ENCODE results near the gene WWOX.

WWOX gene

GRCh38 chr16:78105517-78105916, 6.1 kb downstream of the WWOX start:
- DNase-seq = no peak

DNA sequence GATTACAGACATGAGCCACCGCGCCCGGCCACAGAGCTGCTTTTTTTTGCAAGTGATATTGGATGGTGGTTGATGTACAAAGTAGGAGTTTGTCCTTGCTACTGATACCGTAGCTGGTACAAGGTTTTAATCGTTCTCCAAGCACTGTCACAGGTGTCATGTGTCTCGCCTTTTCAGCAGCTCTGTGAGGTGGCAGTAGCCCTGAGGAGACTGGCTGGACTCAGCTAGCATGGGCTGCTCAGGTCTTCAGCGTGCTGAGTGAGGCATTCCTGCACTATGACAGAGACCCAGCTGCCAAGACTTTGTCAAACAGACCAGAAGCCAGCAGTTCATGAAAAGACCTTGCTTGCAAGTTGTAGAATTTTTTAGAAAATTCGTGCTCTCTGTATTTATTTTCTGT, 7.2 kb downstream of the WWOX start:
- no peak for DNase-seq

DNA sequence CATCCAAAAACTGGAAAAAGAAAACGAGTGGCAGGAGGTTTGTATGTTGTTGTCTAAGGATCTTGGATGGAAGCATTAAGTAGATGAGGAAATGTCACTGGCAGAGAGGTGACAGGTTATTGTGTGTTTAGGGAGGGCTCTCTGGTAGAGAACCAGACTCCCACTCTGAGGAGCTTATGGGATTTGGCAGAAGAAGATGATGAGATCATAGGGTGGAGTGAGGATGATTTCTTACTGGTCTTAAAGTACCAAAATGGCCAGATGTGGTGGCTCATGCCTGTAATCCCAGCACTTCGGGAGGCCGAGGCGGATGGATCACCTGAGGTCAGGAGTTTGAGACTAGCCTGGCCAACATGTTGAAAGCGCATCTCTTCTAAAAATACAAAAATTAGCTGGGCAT, 9.0 kb downstream of the WWOX start:
- no peak for DNase-seq

DNA sequence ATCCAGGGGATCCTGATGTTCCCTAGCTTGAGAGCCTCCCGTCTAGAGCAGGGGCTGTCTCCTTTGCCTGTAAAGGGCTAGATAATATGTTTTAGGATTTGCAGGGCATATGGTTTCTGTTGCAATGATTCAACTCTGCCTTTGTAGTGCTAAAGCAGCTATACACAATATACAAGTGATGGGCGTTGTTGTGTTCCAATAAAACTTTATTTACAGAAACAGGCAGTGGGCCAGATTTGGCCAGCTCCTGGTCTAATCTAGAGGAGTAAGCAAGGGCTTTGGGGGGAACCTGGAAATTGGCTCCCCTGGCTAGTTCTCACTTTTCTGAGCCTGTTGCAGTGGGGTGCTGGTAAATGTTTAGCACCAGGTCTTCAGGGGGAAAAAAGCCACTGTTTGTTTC, 13.8 kb downstream of the WWOX start:
- no peak for DNase-seq

- no peak for DNase-seq
These were observed 16.2 kb downstream of the WWOX start for GRCh38 chr16:78115659-78116058.

DNA sequence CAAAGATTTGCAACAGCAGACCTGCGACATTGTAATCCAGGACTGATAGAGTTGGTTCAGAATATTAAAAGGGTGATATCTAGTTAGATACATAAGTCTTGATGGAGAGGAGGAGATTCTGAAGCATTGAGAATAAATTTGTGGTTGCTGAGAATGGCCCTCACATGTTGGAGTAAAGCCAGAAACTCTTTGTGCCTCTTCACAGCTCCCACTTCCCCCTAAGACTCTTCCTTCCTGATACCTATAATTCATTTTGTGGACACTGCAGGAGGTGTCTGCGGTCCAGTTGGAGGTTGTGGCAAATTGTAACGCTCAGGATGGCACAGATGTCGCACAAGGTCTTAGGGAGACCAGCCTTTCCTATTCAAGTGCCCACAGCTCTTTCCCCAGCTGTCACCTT, 17.5 kb downstream of the WWOX start:
- DNase-seq = no peak

- no peak for DNase-seq
These were observed 17.9 kb downstream of the WWOX start for GRCh38 chr16:78117391-78117790.

DNA sequence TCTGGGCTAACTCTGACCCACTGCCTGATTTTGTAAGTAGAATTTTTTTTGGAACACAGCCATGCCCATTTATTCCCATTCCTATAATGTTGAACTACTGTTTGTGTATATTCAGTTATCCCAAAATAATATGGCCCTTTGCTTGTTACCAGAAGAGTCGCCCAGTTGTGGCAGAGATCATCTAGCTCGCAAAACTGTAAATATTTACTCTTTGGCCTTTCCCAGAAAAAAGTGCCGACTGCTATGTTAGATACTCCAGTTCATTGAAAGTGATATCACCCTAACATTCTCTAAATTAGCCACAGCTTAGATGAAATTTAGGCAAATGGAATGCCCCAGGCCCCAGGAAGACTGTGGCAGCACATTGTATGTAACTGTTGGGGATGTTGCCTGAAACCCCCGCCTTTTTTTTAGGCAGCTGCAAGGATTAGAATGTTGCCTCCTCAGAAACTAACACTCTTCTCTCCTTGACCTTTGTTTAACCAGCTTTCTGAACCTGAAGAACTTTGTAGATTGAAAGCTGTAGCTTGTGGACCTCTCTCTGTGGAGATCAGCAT, 19.1 kb downstream of the WWOX start:
- DNase-seq = no peak

GRCh38 chr16:78122774-78123315, 23.4 kb downstream of the WWOX start:
- DNase-seq = peak in 29 of 56 donors; percentile 6 to 68 (median 23)

- DNase-seq = no peak
These were observed 25.8 kb downstream of the WWOX start for GRCh38 chr16:78125112-78125844.

- no peak for DNase-seq
These were observed 27.2 kb downstream of the WWOX start for GRCh38 chr16:78126662-78127061.

DNA sequence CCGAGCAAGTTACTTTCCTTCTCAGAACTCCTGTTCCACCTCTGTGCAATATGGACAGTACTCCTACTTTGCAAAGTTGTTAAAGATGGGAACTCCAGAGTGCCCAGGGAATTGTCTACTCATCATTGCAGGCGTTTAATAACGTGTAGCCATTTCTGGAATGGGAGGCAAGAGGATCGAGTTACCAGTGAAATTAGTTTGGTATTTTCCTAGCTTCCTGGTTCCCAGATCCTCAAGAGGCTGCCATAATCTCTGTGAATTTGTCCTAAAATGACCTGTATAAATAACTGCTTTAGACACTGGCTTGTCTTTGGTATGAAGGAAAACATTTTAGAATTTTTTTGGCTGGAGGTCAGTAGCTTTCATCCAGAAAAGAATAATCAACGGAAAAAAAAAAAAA, 27.7 kb downstream of the WWOX start:
- no peak for DNase-seq

DNA sequence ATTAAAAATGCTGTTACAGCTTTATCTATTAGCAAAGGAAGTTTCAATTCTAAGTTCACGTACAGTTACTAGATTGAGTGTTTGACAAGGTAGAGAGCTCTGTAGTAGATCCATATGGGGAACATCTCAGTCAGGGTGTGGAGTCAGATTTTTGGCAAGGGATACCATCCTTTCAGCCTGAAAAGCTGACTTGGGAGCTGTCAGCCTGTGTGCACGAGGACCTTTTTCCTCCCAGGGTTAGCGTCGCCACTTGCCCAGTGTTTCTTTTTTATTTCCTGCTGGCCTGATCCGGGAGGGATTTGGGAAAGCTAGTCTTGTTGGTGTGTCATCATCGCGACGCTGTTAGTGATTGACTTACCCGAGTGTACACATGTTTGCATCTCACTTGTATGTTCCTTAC, 29.5 kb downstream of the WWOX start:
- no peak for DNase-seq

DNA sequence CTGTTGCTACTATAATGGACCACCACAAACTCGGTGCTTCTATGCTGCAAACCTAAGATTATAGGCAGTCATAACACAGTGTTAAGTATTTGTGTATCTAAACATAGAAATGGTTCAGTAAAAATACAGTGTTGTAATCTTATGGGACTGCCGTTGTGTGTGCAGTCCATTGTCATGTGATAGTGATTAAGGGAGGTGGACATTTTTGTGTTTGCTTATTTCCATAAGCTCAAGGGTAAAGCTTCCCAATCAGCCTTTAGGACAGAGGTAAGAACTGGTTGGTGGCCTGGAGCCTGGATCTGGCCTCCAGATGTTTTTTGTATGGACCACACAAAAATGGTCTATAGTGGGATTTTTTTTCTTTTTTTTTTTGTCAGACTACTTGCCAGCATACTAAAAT, 29.9 kb downstream of the WWOX start:
- no peak for DNase-seq

- no peak for DNase-seq
These were observed 30.7 kb downstream of the WWOX start for GRCh38 chr16:78130083-78130608.

DNA sequence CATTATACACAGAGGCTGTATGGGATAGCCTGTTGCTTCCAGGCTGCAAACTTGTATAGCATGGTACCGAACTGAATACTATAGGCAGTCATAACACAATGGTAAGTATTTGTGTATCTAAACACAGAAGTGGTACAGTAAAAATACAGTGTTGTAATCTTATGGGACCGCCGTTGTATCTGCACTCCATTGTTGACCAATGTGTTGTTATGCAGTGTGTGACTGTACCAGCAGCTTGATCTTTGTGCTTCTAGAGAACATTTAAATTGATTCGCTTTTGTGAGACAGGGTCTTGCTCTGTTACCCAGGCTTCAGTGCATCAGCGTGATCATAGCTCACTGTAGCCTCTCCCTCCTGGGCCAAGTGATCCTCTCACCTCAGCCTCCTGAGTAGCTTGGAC, 31.5 kb downstream of the WWOX start:
- no peak for DNase-seq

DNA sequence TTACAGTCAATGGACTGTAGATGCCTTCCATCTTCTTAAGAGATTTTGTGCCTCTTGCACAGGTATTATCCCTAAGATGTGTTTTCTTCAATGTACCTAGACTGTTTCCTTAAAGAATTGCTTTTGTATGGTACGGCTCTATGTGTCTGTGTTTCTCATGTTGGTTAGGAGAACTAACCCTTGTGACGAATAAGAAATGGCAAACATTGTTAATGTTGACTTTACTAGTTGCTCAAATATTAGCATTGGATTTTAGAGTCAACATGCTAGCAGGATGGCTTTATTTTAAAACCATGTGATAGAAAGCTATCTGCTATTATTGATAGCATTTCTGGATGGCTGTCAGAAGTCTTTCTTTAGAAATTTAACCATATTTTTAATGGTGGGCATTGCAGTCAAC, 34.5 kb downstream of the WWOX start:
- DNase-seq = no peak

DNA sequence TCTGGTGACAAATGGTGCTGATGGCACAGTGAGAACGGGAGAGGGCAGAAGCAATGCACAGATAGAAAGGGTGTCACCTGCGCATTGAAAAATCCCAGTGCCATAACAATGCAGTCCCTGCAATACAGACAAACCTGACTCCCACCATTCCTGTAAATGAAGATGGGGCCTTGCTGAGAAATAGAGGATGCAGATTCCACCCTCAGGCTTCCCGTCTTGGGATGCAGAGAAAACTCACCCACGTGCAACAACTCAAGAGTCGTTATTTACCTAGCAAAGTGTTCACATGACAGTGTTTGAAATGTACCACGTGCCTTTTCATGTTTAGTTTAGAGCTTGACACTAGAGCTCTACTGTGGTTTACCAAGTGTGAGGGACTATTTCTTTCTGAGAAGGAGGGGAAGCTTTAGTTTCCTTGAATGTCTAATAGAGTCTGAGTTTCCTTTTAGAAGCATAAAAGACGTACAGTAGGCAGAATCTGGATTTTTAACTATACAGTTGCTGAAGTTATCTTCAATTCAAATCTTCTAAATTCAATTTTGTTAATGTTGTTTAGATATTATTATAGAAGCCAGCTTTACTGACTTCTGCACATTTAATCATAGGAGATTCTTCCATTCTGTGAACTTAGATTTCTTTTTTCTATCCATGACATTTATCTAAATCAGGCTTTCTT, 35.6 kb downstream of the WWOX start:
- DNase-seq = no peak

- no peak for DNase-seq
These were observed 37.7 kb downstream of the WWOX start for GRCh38 chr16:78137179-78137578.

DNA sequence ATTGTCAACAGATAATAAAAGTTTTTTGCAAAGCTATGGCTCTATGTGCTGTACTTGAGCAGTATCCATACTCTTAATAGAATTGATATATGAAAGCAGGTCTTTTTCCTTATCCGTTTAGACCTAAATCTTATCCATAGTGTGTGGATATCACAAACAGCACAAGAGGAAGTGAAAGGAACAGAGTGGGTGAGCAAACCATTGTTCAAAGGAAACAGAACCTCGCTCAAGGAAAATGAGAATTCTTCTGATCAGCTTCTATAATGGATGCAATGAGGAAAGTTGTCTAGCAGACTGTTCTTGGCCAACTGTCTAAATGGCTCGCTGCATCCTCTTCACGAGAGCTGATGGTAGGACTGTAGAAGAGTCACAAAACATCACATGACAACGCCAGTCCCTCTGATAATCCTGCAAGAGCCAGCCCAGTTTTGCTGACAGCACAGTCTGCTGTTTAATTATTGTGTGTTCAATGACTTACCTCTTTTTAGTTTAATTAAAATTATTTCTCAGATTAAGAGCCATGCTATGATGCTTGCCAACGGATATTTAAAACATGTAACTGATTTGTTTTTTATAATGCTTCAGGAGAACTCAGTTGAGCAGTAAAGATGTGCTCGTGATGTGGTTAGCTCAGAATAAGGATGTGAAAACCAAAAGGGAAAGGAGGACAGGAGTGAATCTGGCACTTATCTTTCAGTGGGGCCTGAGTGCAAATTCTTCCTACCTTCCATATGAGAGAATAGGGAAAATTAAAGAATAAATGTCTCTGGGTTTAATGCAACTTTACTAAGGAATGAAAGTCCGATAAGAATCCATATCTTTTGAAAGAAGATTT, 38.5 kb downstream of the WWOX start:
- DNase-seq = no peak

- DNase-seq = no peak
These were observed 41.5 kb downstream of the WWOX start for GRCh38 chr16:78140818-78141466.
